Left lobe of liver (tissue), 2 donors: ENCODE results near the gene SHISA9. TPM values are rescaled to one million over a fixed set of nuclear protein-coding genes. Genes with fewer than 3 reads are reported as not detected.

ENCODE experiments used
- ATAC-seq: fragments of 200-7000 bp; cut with Tn5 transposase; one replicate; pipeline ENCODE4 v1.9.1; 2020; ENCODE audit warnings: mild to moderate bottlenecking, moderate library complexity
- DNase-seq: peaks from one replicate; pipeline ENCODE4 v3.0.0-alpha.2; 2020; ENCODE audit warnings: low spot score
- total RNA-seq: library from RNA; stranded (reverse); gene quantifications from one replicate; pipeline ENCODE4 v1.2.1, GENCODE V29; 2021
- donor health status: DM: no; HTN: no; CAD: no; lungs with moderate emphysema.
- donor health status: DM: no; HTN: yes; CAD: no.

Gene SHISA9
- total RNA-seq, 1 donor from 2014 or later = 0.05 TPM

GRCh38 chr16:13242201-13242600 lies 340.8 kb downstream of the SHISA9 start:
- no peak for DNase-seq
- no peak for ATAC-seq

- no peak for DNase-seq
- no peak for ATAC-seq
Measured at GRCh38 chr16:13244770-13245169, 343.4 kb downstream of the SHISA9 start.

DNA sequence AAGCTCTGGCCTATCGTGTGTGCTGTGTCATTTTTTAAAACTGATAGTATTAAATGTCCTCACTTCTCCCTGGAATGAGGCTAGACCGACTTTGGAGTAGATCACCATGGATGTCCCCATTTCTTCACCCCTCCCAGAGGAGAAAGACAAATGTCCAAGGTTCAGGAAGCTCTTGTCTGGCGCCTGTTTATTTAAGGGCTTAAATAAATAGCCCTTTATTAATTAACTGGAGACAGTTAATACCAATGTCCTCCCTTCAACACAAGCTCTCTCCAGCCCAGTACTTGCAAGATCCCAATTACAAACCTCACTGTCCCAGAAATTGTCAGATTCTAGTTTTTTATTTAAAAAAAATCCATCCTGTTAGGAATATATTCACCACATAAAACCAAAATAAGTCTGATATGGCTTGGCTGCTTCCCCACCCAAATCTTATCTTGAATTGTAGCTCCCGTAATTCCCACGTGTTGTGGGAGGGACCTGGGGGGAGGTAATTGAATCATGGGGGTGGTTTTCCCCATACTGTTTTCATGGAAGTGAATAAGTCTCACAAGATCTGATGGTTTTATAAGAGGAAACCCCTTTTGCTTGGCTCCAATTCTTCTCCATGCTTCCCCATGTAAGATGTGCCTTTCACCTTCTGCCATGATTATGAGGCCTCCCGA lies 344.4 kb downstream of the SHISA9 start:
- peak; percentile 74 for DNase-seq
- ATAC-seq = peak; percentile 91

DNA sequence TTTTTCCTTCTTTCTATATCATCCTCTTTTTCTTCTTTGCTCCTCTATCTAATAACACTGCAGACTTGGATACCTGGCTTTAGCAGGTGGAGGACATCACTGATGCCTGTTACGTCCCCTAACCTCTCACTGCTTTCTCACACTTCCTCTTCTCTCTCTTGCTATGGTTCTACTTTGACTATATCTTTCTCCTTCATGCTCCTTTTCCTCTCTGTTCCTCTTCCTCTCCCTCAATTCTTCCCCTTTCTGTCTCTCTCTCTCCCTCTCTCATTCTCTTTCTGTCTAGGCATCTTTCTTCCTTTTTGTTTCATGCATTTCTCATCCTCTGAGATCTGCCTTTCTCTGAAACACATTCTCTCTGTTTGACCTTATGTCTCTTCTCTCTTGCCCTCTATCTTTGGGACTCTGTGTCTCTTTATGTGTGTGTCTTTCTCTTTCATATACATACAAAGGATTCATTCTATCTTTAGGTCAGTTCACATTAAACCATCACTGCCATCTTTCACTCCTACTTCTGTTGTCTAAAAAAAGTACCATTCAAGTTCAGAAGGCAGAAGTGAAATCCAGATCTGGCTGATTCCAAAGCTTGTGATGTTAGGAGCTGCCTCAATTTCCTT lies 353.7 kb downstream of the SHISA9 start:
- ATAC-seq (no peak), DNase-seq (no peak)

DNA sequence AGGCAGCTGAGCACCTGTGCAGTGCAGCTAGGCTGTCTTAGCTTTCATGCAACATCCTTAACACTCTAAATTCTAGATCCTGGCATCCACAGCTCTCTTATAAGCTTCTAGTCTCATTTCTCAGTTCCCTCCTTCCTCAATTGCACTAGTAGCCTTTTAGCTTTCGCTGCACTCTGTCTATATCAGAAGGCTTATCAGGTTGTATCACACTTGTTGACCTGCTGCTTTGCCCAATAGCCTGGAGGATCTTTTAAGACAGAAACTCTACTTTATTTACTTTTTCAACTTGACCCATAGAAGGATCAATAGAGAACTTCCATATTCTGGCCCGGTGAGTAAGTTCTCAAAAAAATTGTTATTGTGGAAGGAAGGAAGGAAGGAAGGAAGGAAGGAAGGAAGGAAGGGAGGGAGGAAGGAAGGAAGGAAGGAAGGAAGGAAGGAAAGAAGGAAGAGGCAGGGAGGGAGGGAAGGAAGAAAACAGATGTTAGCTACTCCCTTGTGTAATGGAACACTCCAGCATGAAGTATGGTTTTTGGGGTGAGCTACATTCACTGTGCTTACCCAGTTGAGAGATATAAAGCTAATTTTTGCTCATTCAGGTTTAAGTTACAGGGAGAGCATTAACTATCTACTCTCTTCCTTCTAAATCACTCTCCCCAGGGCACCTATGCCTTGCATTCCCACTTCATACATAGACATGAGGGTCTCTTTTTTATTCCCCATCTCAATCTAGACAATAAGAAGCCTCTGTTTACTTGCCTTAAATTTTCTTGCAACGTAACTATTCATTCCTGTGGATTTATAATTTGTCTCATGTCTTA lies 361.1 kb downstream of the SHISA9 start:
- no peak for DNase-seq
- peak; percentile 48 for ATAC-seq

DNA sequence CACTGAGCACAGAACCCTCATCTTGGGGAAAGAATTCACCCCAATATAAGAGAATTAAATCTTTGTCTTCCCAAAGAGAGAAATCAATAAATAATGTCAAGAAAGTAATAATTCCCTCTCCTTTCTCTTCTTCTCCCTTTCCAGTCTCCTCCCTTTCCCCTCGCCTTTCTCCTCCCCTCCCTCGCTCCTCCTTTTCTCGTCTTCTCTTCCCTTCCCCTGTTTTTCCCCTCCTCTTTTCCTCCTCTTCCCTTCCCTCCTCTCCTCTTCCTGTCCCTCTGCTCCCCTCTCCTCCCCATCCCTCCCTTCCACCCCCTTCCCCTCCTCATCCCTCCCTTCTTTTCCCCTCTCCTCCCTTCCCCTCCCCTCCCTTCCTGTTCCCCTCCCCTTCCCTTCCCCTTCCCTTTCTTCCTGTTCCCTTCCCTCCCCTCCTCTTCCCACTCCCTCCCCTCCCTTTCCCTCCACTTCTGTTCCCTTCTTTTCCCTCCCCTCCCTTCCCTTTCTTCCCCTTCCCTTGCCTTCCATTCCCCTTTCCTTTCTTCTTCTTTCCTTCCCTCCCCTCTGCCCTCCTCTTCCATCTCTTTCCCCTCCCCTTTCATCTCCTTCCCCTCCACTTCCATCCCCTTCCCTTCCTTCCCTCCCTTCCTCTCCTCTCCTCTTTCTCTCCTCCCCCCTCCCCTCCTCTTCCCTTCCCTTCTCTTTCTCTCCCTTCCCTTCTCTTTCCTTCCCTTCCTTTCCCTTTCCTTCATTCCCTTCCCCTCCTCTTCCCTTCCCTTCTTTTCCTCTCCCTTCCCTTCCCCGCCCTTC lies 363.6 kb downstream of the SHISA9 start:
- DNase-seq (no peak), ATAC-seq (no peak)

GRCh38 chr16:13269359-13269758 lies 368.0 kb downstream of the SHISA9 start:
- ATAC-seq (peak; percentile 46), DNase-seq (no peak)

- DNase-seq (peak; percentile 90), ATAC-seq (peak; percentile 92)
Measured at GRCh38 chr16:13269905-13270528, 368.6 kb downstream of the SHISA9 start.

DNA sequence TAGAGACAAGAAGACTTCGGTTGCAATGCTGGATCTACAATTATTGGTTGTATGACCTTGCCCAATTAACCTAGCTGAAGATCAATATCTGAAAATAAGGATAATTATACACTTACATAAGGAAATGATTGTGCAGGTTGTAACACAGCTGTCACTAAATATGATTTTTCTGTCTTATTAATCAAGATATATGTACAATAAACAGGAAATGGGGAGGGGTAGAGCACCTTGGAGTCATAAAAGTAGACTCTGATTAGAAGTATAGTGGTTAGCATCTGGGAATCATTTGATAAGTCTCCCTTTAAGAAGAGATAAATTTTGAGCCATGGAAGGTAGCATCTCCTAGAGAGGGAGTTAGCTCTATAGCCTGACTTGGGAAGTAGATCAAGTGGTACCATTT lies 369.2 kb downstream of the SHISA9 start:
- ATAC-seq (no peak), DNase-seq (no peak)

DNA sequence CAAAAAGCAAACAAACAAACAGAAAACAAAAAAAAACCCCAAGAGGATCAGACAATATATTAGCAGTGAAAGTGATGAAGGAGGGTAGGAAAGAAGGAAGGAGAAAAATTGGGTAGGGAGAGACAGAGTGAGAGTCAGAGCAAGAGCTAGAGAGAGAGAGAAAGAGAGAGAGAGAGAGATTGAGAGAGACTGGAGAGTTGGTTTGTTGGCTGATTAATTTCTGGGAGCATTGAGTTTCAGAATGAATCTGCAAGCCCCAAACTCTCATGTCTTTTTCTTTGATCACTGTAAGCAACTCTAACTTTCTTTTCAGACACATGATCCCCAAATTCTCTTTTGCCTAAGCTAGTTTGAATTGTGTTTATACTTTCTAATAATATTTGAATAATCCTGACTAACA lies 388.1 kb downstream of the SHISA9 start:
- ATAC-seq (no peak), DNase-seq (no peak)

Other genes starting within 250 kb of the SHISA9 start
- gene CPPED1, start 97.7 kb upstream of the SHISA9 start, total RNA-seq = 34.0 TPM